ENCODE measurements around the gene NLK.

Gene NLK

DNA sequence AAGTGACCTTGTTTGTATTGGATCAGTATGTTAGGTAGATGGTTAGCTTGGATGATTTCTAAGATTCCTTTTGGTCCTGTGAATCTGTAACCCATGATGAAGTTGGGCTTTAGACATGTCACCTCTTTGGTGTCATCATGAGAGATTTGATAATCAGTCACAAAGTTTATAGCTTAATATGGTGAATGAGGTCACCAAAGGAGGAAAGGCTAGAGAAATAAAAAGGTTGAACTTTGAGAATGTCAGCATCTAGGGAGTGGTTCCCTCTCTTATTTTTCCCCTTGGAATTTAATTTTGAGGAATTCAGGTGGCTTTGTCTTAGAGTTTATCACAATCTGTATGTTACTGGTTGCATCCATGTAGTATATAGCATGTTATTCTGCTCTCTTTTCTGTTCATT, 45.3 kb downstream of the NLK start:
- Histone ChIP-seq H4K20me1 (ENCODE audit: low read depth, low read length) (no peaks in the 10 kb centered on the region; the same call in 1 of the 2 replicates), H3K36me3 (ENCODE audit: low read length) (no peaks in the 10 kb centered on the region), H3K9me2 (replicated peaks; ENCODE audit: insufficient read depth, low read length) (no peaks in the 10 kb centered on the region), H3K27me3 (ENCODE audit: low read length) (no peaks in the 10 kb centered on the region), H3K79me2 (ENCODE audit: insufficient read depth, low read length) (peaks cover 32% of the 10 kb centered on the region), H3K27ac (ENCODE audit: low read depth, low read length) (no peak overlapping the region), H2AFZ (ENCODE audit: low read depth, low read length, severe bottlenecking) (no peak overlapping the region), H3K4me3 (ENCODE audit: insufficient read depth, low read length, poor library complexity, severe bottlenecking) (no peak overlapping the region), H3K9ac (ENCODE audit: low read length) (no peak overlapping the region), H3K4me2 (ENCODE audit: low read depth, low read length, poor library complexity, severe bottlenecking) (no peak overlapping the region), H3K9me3 (ENCODE audit: insufficient read depth, low read length) (no peaks in the 10 kb centered on the region), H3F3A (ENCODE audit: insufficient read depth) (no peaks in the 10 kb centered on the region)
- TF ChIP-seq EZH2phosphoT487 (conservative IDR thresholded peaks at IDR 0.05; ENCODE audit: low read length) (no peak), CTCF (IDR thresholded peaks at IDR 0.05; ENCODE audit: insufficient read depth, low read length, poor library complexity, severe bottlenecking) (no peak)

- H2AFZ ChIP-seq (ENCODE audit: low read depth, low read length, severe bottlenecking): no peak overlapping the region
- peaks cover 23% of the 10 kb centered on the region for H3K79me2 ChIP-seq (ENCODE audit: insufficient read depth, low read length)
- H3F3A ChIP-seq (ENCODE audit: insufficient read depth): no peaks in the 10 kb centered on the region
- no peak overlapping the region for H3K9ac ChIP-seq (ENCODE audit: low read length)
- H3K36me3 ChIP-seq (ENCODE audit: low read length): no peaks in the 10 kb centered on the region
- H3K27ac ChIP-seq (ENCODE audit: low read depth, low read length): no peak overlapping the region
- H4K20me1 ChIP-seq (ENCODE audit: low read depth, low read length): peaks cover 6% of the 10 kb centered on the region; the same call in 1 of the 2 replicates
- H3K4me3 ChIP-seq (ENCODE audit: insufficient read depth, low read length, poor library complexity, severe bottlenecking): no peak overlapping the region
- H3K9me2 ChIP-seq (replicated peaks; ENCODE audit: insufficient read depth, low read length): no peaks in the 10 kb centered on the region
- TF ChIP-seq EZH2phosphoT487 (conservative IDR thresholded peaks at IDR 0.05; ENCODE audit: low read length) (no peak), CTCF (IDR thresholded peaks at IDR 0.05; ENCODE audit: insufficient read depth, low read length, poor library complexity, severe bottlenecking) (no peak)
- no peaks in the 10 kb centered on the region for H3K9me3 ChIP-seq (ENCODE audit: insufficient read depth, low read length)
- H3K4me2 ChIP-seq (ENCODE audit: low read depth, low read length, poor library complexity, severe bottlenecking): no peak overlapping the region
- no peaks in the 10 kb centered on the region for H3K27me3 ChIP-seq (ENCODE audit: low read length)
Observed at GRCh38 chr17:28090551-28090950, 48.1 kb downstream of the NLK start.

- H3K27me3 ChIP-seq (ENCODE audit: low read length): no peaks in the 10 kb centered on the region
- peaks cover 20% of the 10 kb centered on the region for H3K79me2 ChIP-seq (ENCODE audit: insufficient read depth, low read length)
- no peaks in the 10 kb centered on the region for H3K9me3 ChIP-seq (ENCODE audit: insufficient read depth, low read length)
- H3K4me2 ChIP-seq (ENCODE audit: low read depth, low read length, poor library complexity, severe bottlenecking): no peak overlapping the region
- no peak overlapping the region for H2AFZ ChIP-seq (ENCODE audit: low read depth, low read length, severe bottlenecking)
- H3K36me3 ChIP-seq (ENCODE audit: low read length): no peaks in the 10 kb centered on the region
- no peaks in the 10 kb centered on the region for H3K9me2 ChIP-seq (replicated peaks; ENCODE audit: insufficient read depth, low read length)
- H3K4me3 ChIP-seq (ENCODE audit: insufficient read depth, low read length, poor library complexity, severe bottlenecking): no peak overlapping the region
- H4K20me1 ChIP-seq (ENCODE audit: low read depth, low read length): peaks cover 10% of the 10 kb centered on the region; the same call in 1 of the 2 replicates
- H3K27ac ChIP-seq (ENCODE audit: low read depth, low read length): no peak overlapping the region
- no peaks in the 10 kb centered on the region for H3F3A ChIP-seq (ENCODE audit: insufficient read depth)
- TF ChIP-seq CTCF (IDR thresholded peaks at IDR 0.05; ENCODE audit: insufficient read depth, low read length, poor library complexity, severe bottlenecking): no peak
- TF ChIP-seq EZH2phosphoT487 (conservative IDR thresholded peaks at IDR 0.05; ENCODE audit: low read length): no peak
- no peak overlapping the region for H3K9ac ChIP-seq (ENCODE audit: low read length)
Observed at GRCh38 chr17:28092088-28092487, 49.6 kb downstream of the NLK start.

All from SU-DHL-6 (cell line).